Keratinocyte (primary cell): ENCODE measurements around the gene GATA1. TPM values are rescaled to one million over a fixed set of nuclear protein-coding genes. Genes with fewer than 3 reads are reported as not detected.

Experiments
- DNase-seq: peaks from one replicate; pipeline ENCODE4 v3.0.0-alpha.2; 2011; ENCODE audit warnings: low read depth, missing footprints, low spot score
- FAIRE-seq: peaks from 2 replicates; lab custom pipeline; 2011; peaks lifted over from hg19 to GRCh38; lab: Jason Lieb, UNC
- H2AFZ ChIP-seq: 2 replicates; pipeline ENCODE4 v1.6.0; 2012; ENCODE audit warnings: low read length, control low read depth, inconsistent platforms; ENCODE audit not compliant: control insufficient read depth
- H3K27ac ChIP-seq: 2 replicates; pipeline ENCODE4 v1.5.1; 2011; ENCODE audit warnings: low read length; ENCODE audit not compliant: control insufficient read depth, insufficient read depth
- H3K27me3 ChIP-seq: 3 replicates; pipeline ENCODE4 v1.6.0; 2011; ENCODE audit warnings: low read length; ENCODE audit not compliant: control insufficient read depth, insufficient read depth; ENCODE audit errors: extremely low read depth
- H3K36me3 ChIP-seq, 2 experiments: 2 replicates in 1 of 2; 3 replicates in 1 of 2; pipeline ENCODE4 v1.5.1; 2011; ENCODE audit warnings: low read length in 2 of 2, mild to moderate bottlenecking in 1 of 2; ENCODE audit not compliant: control insufficient read depth in 2 of 2, insufficient read depth in 2 of 2; ENCODE audit errors: extremely low read depth in 1 of 2
- H3K4me1 ChIP-seq: 3 replicates; pipeline ENCODE4 v1.5.1; 2011; ENCODE audit warnings: low read length; ENCODE audit not compliant: control insufficient read depth, insufficient read depth; ENCODE audit errors: extremely low read depth
- H3K4me2 ChIP-seq: 3 replicates; pipeline ENCODE4 v1.6.0; 2011; ENCODE audit warnings: low read depth, low read length; ENCODE audit not compliant: control insufficient read depth, insufficient read depth; ENCODE audit errors: extremely low read depth
- H3K4me3 ChIP-seq, 3 experiments: fragments of 200-600 bp in 1 of 3; sonication (generic) in 1 of 3; 2 replicates in 2 of 3; 3 replicates in 1 of 3; pipeline ENCODE4 v1.5.1; 2011 to 2016; ENCODE audit warnings: low read length in 3 of 3, mild to moderate bottlenecking in 3 of 3, control low read depth in 2 of 3, inconsistent platforms in 1 of 3, low read depth in 1 of 3, mixed read lengths in 1 of 3, mixed run types in 1 of 3, moderate library complexity in 1 of 3; ENCODE audit not compliant: control insufficient read depth in 2 of 3, insufficient read depth in 2 of 3; ENCODE audit errors: extremely low read depth in 1 of 3
- H3K79me2 ChIP-seq: 2 replicates; pipeline ENCODE4 v1.6.0; 2012; ENCODE audit warnings: low read length; ENCODE audit not compliant: control insufficient read depth, insufficient read depth
- H3K9ac ChIP-seq: 3 replicates; pipeline ENCODE4 v1.6.0; 2011; ENCODE audit warnings: low read length; ENCODE audit not compliant: control insufficient read depth, insufficient read depth; ENCODE audit errors: extremely low read depth
- H3K9me1 ChIP-seq: 3 replicates; pipeline ENCODE4 v1.6.0; 2011; ENCODE audit warnings: low read length; ENCODE audit not compliant: control insufficient read depth, insufficient read depth; ENCODE audit errors: extremely low read depth
- H3K9me3 ChIP-seq: 2 replicates; pipeline ENCODE4 v1.5.1; 2012; ENCODE audit warnings: low read depth, low read length; ENCODE audit not compliant: control insufficient read depth
- H4K20me1 ChIP-seq: 3 replicates; pipeline ENCODE4 v1.6.0; 2011; ENCODE audit warnings: low read length; ENCODE audit not compliant: control insufficient read depth, insufficient read depth; ENCODE audit errors: extremely low read depth
- EZH2 ChIP-seq: IDR thresholded peaks from one replicate; pipeline ENCODE4 v1.6.1; 2012; ENCODE audit warnings: inconsistent platforms, mild to moderate bottlenecking, low read length, moderate library complexity
- dilution Hi-C: fragments of 300-500 bp; cut with MboI; formaldehyde crosslinking; loops from one replicate; pipeline ENCODE4 v1.7.0; 2020; ENCODE audit warnings: low sequenced_read_pairs; ENCODE audit not compliant: extremely low pct_ligation_motif_present
- polyA plus RNA-seq, 5 experiments: library from polyadenylated mRNA; depleted of rRNA in 3 of 5; stranded (reverse) in 3 of 5; stranded (forward) in 1 of 5; unstranded in 1 of 5; fragments of >200 nt; gene quantifications; 1 replicate in 1 of 5; 2 replicates in 3 of 5; 3 replicates in 1 of 5; pipeline versions ENCODE4 v1.2.1 to v1.2.3, GENCODE V29; 2011 to 2012; ENCODE audit warnings: missing spikeins in 2 of 5, low read depth in 1 of 5, low replicate concordance in 1 of 5
- TF ChIP-seq, protein P1 (sequence below), 3 experiments: IDR thresholded peaks in 1 of 3; conservative IDR thresholded peaks in 1 of 3; optimal IDR thresholded peaks in 1 of 3; 2 replicates in 2 of 3; 3 replicates in 1 of 3; pipeline versions ENCODE3 to v1.5.1; 2011; ENCODE audit warnings: low read length in 3 of 3, mild to moderate bottlenecking in 3 of 3, moderate library complexity in 2 of 3, control low read depth in 1 of 3, inconsistent platforms in 1 of 3; ENCODE audit not compliant: insufficient read depth in 2 of 3; ENCODE audit errors: extremely low read depth in 1 of 3

Gene GATA1
- polyA plus RNA-seq, 1 donor (not counting 4 experiments of a cell fraction or from before 2014, with no cell fraction given): not detected

DNA sequence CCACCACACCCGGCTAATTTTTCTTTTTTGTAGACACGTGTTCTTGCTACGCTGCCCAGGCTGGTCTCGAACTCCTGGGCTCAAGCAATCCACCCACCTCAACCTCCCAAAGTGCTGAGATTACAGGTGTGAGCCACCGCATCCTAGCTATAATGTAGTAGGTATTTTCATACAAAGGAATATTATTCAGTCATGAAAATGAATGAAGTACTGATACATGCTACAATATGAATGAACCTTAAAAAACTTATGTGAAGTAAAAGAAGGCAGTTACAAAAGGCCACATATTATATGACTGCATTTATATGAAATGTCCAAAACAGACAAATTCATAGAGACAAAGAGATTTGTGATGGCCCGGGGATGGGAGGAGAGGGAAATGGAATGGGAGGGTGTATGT is 4.7 kb upstream of the GATA1 start:
- FAIRE-seq: no peak
- dilution Hi-C loops: no loop called here

DNA sequence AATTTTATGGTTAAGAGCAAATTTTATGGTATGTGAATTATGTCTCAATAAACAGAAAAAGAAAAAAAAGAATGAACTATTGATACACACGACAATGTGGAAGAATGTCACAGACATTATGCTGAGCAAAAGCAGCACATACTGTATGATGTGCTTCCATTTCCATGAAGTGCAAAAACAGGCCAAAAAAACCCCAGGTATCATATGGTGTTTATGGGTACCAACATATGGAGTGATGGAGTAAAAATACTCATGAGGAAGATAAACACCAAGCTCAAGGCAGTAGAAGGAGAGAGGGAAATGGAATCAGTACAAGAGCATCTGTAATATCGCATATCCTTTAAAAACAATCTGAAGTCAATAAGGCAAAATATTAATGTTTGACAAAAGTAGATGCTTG is 4.2 kb upstream of the GATA1 start:
- H3K27ac ChIP-seq: no peak overlapping the region
- dilution Hi-C loops: no loop called here
- H3K9ac ChIP-seq: no peak overlapping the region
- H3K9me3 ChIP-seq: no peaks in the 10 kb centered on the region
- no peak overlapping the region for H3K4me2 ChIP-seq
- no peaks in the 10 kb centered on the region for H4K20me1 ChIP-seq
- TF ChIP-seq EZH2: no peak
- TF ChIP-seq, protein P1, sequence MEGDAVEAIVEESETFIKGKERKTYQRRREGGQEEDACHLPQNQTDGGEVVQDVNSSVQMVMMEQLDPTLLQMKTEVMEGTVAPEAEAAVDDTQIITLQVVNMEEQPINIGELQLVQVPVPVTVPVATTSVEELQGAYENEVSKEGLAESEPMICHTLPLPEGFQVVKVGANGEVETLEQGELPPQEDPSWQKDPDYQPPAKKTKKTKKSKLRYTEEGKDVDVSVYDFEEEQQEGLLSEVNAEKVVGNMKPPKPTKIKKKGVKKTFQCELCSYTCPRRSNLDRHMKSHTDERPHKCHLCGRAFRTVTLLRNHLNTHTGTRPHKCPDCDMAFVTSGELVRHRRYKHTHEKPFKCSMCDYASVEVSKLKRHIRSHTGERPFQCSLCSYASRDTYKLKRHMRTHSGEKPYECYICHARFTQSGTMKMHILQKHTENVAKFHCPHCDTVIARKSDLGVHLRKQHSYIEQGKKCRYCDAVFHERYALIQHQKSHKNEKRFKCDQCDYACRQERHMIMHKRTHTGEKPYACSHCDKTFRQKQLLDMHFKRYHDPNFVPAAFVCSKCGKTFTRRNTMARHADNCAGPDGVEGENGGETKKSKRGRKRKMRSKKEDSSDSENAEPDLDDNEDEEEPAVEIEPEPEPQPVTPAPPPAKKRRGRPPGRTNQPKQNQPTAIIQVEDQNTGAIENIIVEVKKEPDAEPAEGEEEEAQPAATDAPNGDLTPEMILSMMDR (optimal IDR thresholded peaks at IDR 0.05 in 1 of 3, IDR thresholded peaks at IDR 0.05 in 1 of 3, conservative IDR thresholded peaks at IDR 0.05 in 1 of 3; ENCODE audit: extremely low read depth in 1 of 3, insufficient read depth in 2 of 3, low read length in 3 of 3): no peak
- H3K27me3 ChIP-seq: peaks cover 1% of the 10 kb centered on the region
- no peaks in the 10 kb centered on the region for H3K4me1 ChIP-seq
- no peaks in the 10 kb centered on the region for H3K79me2 ChIP-seq
- H3K4me3 ChIP-seq: no peak overlapping the region
- H3K36me3 ChIP-seq: no peaks in the 10 kb centered on the region
- H3K9me1 ChIP-seq: no peaks in the 10 kb centered on the region
- no peak for FAIRE-seq
- no peak for DNase-seq
- H2AFZ ChIP-seq: no peak overlapping the region

More for the DNA sequence above, 4.7 kb upstream of the GATA1 start:
- Histone ChIP-seq H3K27me3 (no peaks in the 10 kb centered on the region), H3K79me2 (no peaks in the 10 kb centered on the region), H3K9me1 (no peaks in the 10 kb centered on the region), H3K4me3 (no peak overlapping the region), H3K27ac (no peak overlapping the region), H3K36me3 (no peaks in the 10 kb centered on the region), H3K4me2 (no peak overlapping the region), H2AFZ (no peak overlapping the region), H3K4me1 (no peaks in the 10 kb centered on the region), H4K20me1 (no peaks in the 10 kb centered on the region), H3K9ac (no peak overlapping the region), H3K9me3 (no peaks in the 10 kb centered on the region)
- DNase-seq: no peak
- TF ChIP-seq EZH2: no peak
- TF ChIP-seq, protein P1 (optimal IDR thresholded peaks at IDR 0.05 in 1 of 3, IDR thresholded peaks at IDR 0.05 in 1 of 3, conservative IDR thresholded peaks at IDR 0.05 in 1 of 3; ENCODE audit: extremely low read depth in 1 of 3, insufficient read depth in 2 of 3, low read length in 3 of 3): no peak
